Panc1 (cell line): Measurements from ENCODE around the gene FOXA3. TPM values are rescaled to one million over a fixed set of nuclear protein-coding genes. Genes with fewer than 3 reads are reported as not detected.

Source experiments
- ATAC-seq: fragments of 200-7000 bp; cut with Tn5 transposase; 2 replicates; pipeline ENCODE4 v1.9.1; 2020; ENCODE audit warnings: mild to moderate bottlenecking, moderate library complexity
- BruUV-seq: library from RNA; stranded (reverse); fragments of 400-500 nt; replicated peaks from 2 replicates; lab custom pipeline; 2021; lab: Mats Ljungman, UMichigan
- CTCF ChIA-PET: fragments of 300-600 bp; sonication (Branson Sonifier 250); formaldehyde crosslinking; loops from one replicate; lab custom pipeline; 2022; ENCODE audit warnings: antibody characterized with exemption; lab: Charles Lee
- POLR2A ChIA-PET: fragments of 300-600 bp; sonication (Branson Sonifier 250); formaldehyde crosslinking; loops from one replicate; lab custom pipeline; 2022; ENCODE audit warnings: antibody characterized with exemption; lab: Charles Lee
- DNase-seq: peaks from one replicate; pipeline ENCODE4 v3.0.0-alpha.2; 2010; ENCODE audit warnings: low read depth, low spot score
- H3K27ac ChIP-seq: 2 replicates; pipeline ENCODE4 v1.5.1; 2011; ENCODE audit warnings: mild to moderate bottlenecking, low read length, inconsistent platforms
- H3K27me3 ChIP-seq: fragments of 200-500 bp; sonication (Bioruptor generic); 2 replicates; pipeline ENCODE4 v1.6.0; 2014; ENCODE audit warnings: low read length, inconsistent platforms; ENCODE audit not compliant: control insufficient read depth, insufficient read depth
- H3K36me3 ChIP-seq: fragments of 200-500 bp; sonication (Bioruptor generic); 2 replicates; pipeline ENCODE4 v1.5.1; 2014; ENCODE audit warnings: inconsistent platforms, mild to moderate bottlenecking, low read length, moderate library complexity; ENCODE audit not compliant: control insufficient read depth, insufficient read depth
- H3K4me1 ChIP-seq: 2 replicates; pipeline ENCODE4 v1.5.1; 2011; ENCODE audit warnings: inconsistent platforms, mild to moderate bottlenecking, low read length, moderate library complexity; ENCODE audit not compliant: control insufficient read depth, insufficient read depth
- H3K4me3 ChIP-seq, 2 experiments: 2 replicates each; pipeline ENCODE4 v1.5.1; 2011 to 2012; ENCODE audit warnings: low read depth in 2 of 2, low read length in 2 of 2, mild to moderate bottlenecking in 2 of 2, inconsistent platforms in 1 of 2, moderate library complexity in 1 of 2
- H3K9me3 ChIP-seq: fragments of 200-500 bp; sonication (Bioruptor generic); 2 replicates; pipeline ENCODE4 v1.5.1; 2014; ENCODE audit warnings: low read depth, mild to moderate bottlenecking, inconsistent platforms, low read length, moderate library complexity; ENCODE audit not compliant: control insufficient read depth, insufficient read depth
- POLR2AphosphoS5 ChIP-seq: IDR thresholded peaks from 2 replicates; pipeline ENCODE4 v1.6.1; 2012; ENCODE audit warnings: mild to moderate bottlenecking, low read depth, low read length, moderate library complexity
- SIN3A ChIP-seq: IDR thresholded peaks from 2 replicates; pipeline ENCODE4 v1.6.1; 2012; ENCODE audit warnings: low read depth, mild to moderate bottlenecking, low read length, moderate library complexity, borderline replicate concordance; ENCODE audit not compliant: insufficient read depth
- TCF7L2 ChIP-seq: IDR thresholded peaks from 2 replicates; pipeline ENCODE4 v1.6.1; 2011; ENCODE audit warnings: mild to moderate bottlenecking, low read depth, low read length, inconsistent platforms
- in situ Hi-C: cut with HindIII; loops from 2 replicates; pipeline ENCODE4 v1.10.0; 2016; ENCODE audit warnings: low sequenced_read_pairs, low pct_unique_long_range_greater_than_20kb
- intact Hi-C: fragments of 100-400 bp; cut with micrococcal nuclease; formaldehyde crosslinking; loops from one replicate; pipeline ENCODE4 v1.10.0; 2022; ENCODE audit not compliant: unreplicated experiment
- total RNA-seq: library from RNA; stranded (reverse); gene quantifications from one replicate; pipeline ENCODE4 v1.2.1, GENCODE V29; 2021; ENCODE audit not compliant: unreplicated experiment
- TF ChIP-seq, protein P1 (sequence below): fragments of 450-650 bp; IDR thresholded peaks from 2 replicates; pipeline ENCODE4 v1.5.1; 2017; ENCODE audit warnings: mild to moderate bottlenecking
- TF ChIP-seq, protein P2 (sequence below), 2 experiments: IDR thresholded peaks; 2 replicates each; pipeline ENCODE4 v1.6.1; 2011 to 2012; ENCODE audit warnings: low read depth in 2 of 2, control low read depth in 1 of 2, low read length in 1 of 2, mild to moderate bottlenecking in 1 of 2, moderate library complexity in 1 of 2; ENCODE audit not compliant: insufficient read depth in 1 of 2

Gene FOXA3
- total RNA-seq, 1 experiment from 2014 or later, result 0.26 TPM

DNA sequence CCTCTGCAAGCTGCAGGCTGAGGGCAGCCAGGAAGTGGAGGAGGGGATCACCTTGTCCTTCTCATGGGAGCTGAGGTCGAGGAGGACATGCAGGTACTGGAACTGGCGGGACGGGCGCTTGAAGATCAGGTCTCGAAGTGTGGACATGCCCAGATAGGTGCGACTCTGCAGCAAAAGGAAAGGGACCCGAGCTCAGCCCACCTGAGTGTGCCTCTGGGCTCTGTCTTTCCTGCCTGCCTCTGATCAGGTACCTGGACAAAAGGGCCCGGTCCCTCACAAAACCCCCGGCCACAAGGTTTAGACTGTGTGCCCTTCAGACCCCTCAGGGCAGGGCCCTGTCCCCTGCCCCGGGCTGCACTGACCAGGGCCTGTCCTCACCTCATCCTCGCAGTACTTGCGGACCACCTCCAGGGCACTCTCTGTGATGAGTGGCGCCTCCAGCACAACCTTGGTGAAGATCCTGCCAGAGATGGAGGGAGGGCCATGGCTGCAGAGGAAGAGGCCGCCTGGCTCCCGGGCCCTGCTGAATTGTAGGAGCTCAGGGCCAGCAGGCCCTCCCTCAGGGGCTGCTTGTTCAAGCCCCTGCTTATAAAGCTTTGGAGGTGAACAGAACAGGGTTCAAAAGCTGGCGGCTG lies 36.5 kb upstream of the FOXA3 start:
- in situ Hi-C loops (no loop called here), intact Hi-C loops (no loop called here)
- ChIA-PET POLR2A (no interaction called here), CTCF (interaction anchor here (0.6 kb wide), 1 partner anchor 78 kb away, joined by 5 read pairs; no protein-coding TSS in a partner anchor)
- H3K4me1 ChIP-seq, result no peaks in the 10 kb centered on the region; the same call in 1 of the 2 replicates
- H3K27ac ChIP-seq, result no peak overlapping the region
- BruUV-seq, result no TSS peak
- DNase-seq (no peak), ATAC-seq (no peak)
- TF ChIP-seq, protein P1, sequence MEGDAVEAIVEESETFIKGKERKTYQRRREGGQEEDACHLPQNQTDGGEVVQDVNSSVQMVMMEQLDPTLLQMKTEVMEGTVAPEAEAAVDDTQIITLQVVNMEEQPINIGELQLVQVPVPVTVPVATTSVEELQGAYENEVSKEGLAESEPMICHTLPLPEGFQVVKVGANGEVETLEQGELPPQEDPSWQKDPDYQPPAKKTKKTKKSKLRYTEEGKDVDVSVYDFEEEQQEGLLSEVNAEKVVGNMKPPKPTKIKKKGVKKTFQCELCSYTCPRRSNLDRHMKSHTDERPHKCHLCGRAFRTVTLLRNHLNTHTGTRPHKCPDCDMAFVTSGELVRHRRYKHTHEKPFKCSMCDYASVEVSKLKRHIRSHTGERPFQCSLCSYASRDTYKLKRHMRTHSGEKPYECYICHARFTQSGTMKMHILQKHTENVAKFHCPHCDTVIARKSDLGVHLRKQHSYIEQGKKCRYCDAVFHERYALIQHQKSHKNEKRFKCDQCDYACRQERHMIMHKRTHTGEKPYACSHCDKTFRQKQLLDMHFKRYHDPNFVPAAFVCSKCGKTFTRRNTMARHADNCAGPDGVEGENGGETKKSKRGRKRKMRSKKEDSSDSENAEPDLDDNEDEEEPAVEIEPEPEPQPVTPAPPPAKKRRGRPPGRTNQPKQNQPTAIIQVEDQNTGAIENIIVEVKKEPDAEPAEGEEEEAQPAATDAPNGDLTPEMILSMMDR, result no peak
- TF ChIP-seq SIN3A (no peak), POLR2AphosphoS5 (no peak), TCF7L2 (no peak)
- TF ChIP-seq, protein P2, sequence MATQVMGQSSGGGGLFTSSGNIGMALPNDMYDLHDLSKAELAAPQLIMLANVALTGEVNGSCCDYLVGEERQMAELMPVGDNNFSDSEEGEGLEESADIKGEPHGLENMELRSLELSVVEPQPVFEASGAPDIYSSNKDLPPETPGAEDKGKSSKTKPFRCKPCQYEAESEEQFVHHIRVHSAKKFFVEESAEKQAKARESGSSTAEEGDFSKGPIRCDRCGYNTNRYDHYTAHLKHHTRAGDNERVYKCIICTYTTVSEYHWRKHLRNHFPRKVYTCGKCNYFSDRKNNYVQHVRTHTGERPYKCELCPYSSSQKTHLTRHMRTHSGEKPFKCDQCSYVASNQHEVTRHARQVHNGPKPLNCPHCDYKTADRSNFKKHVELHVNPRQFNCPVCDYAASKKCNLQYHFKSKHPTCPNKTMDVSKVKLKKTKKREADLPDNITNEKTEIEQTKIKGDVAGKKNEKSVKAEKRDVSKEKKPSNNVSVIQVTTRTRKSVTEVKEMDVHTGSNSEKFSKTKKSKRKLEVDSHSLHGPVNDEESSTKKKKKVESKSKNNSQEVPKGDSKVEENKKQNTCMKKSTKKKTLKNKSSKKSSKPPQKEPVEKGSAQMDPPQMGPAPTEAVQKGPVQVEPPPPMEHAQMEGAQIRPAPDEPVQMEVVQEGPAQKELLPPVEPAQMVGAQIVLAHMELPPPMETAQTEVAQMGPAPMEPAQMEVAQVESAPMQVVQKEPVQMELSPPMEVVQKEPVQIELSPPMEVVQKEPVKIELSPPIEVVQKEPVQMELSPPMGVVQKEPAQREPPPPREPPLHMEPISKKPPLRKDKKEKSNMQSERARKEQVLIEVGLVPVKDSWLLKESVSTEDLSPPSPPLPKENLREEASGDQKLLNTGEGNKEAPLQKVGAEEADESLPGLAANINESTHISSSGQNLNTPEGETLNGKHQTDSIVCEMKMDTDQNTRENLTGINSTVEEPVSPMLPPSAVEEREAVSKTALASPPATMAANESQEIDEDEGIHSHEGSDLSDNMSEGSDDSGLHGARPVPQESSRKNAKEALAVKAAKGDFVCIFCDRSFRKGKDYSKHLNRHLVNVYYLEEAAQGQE (IDR thresholded peaks at IDR 0.05; ENCODE audit: insufficient read depth in 1 of 2, low read depth in 2 of 2, low read length in 1 of 2), result no peak
- no peaks in the 10 kb centered on the region for H3K9me3 ChIP-seq
- no peaks in the 10 kb centered on the region for H3K36me3 ChIP-seq
- H3K27me3 ChIP-seq, result no peaks in the 10 kb centered on the region
- H3K4me3 ChIP-seq, result no peak overlapping the region

DNA sequence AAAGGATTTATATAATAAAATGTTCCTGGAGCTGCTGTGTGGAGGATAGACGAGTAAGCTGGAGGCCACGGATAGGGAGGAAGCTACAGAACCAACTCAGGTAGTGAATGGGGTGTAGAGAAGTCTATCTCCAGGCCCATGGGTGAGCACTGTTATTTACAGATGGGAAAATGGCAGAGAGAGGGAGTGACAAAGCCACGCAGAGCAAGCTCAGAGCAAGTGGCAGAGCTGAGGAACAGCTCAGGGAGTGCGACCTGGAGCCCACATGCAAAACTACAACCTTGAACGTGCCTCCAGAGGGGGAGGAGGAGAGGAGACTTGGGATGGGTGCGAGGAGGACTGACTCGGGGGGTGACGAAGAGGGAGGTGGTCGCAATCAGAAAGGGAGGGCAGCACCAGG lies 35.6 kb upstream of the FOXA3 start:
- intact Hi-C loops (no loop called here), in situ Hi-C loops (no loop called here)
- DNase-seq (no peak), ATAC-seq (no peak)
- ChIA-PET CTCF (no interaction called here), POLR2A (no interaction called here)
- H3K4me1 ChIP-seq, result no peaks in the 10 kb centered on the region; the same call in 1 of the 2 replicates
- no peaks in the 10 kb centered on the region for H3K9me3 ChIP-seq
- H3K36me3 ChIP-seq, result no peaks in the 10 kb centered on the region
- TF ChIP-seq TCF7L2 (no peak), POLR2AphosphoS5 (no peak), SIN3A (no peak)
- TF ChIP-seq, protein P1, result no peak
- TF ChIP-seq, protein P2 (IDR thresholded peaks at IDR 0.05; ENCODE audit: insufficient read depth in 1 of 2, low read depth in 2 of 2, low read length in 1 of 2), result no peak
- H3K27me3 ChIP-seq, result no peaks in the 10 kb centered on the region
- no TSS peak for BruUV-seq
- no peak overlapping the region for H3K4me3 ChIP-seq
- H3K27ac ChIP-seq, result no peak overlapping the region
